Nucleus accumbens (tissue), 56 donors: ENCODE measurements around the gene MYH9.
A peak's percentile ranks its signal among the peaks of the same experiment; 100 is the strongest.
"Not testable (repeated sequence)": the region's sequence is repeated elsewhere in the genome, so short reads cannot be mapped to it uniquely, and the experiment has no call there.

Source experiments
- DNase-seq, 56 donors: peaks; one replicate each; lab custom pipeline; 2025; lab: John Stamatoyannopoulos, UW

Gene MYH9

DNA sequence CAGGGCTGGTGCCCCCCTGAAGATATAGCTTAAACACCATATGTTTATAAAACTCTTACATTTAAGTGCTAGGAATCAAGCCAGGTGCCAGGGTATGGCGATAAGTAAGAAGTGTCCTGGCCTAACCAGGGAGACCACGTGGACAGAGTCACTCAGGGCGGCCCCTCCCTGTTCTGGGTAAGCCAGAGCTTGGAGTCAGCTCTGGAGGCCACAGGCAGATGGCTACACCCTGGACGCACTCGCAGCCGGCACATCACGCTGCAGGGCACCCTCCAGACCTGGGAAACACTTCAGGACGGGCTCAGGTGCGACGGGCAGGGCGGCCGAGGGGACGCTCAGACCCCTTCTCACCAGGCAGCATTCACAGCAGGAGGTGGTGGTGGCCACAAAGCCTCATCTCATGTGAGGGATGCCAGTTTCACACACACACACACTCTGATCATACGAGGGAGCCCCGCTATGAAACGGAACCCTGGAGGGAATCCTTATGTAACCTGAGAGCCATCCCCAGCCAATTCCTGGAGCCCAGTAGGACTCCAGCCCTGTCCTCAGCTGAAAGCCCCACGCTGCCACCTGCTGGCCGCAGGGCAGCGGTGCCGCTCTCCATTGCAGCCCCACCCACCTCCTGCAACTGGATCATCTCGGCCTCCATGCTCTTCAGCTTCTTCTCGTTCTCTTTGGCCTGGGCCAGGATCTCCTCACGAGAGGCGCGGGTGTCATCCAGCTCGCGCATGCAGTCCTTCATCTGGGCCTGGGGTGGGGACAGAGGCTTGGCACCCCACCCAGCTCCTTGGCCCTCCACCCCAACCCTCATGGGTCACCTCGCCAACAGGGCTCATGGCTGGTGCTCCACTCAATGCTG lies 101.4 kb downstream of the MYH9 start:
- DNase-seq = peak in 49 of 56 donors; percentile 7 to 84 (median 46)

DNA sequence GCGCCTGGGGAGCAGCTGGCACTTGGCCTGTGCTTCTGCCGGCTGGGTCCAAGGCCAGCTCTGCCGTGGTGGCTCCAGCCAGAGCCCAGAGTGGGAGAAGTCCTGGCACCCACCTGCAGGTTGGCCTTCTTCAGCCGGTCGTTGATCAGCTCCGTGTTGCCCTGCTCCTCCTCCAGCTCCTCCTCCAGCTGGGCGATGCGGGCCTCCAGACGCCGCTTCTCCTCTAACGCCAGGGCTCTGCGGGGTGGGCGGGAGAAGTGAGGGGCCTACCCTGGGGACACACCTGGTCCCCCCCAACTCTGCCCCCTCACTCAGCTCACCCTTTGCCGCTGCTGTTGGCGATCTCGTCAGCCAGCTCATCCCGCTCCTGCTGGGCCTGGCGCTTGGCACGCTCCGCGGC lies 102.2 kb downstream of the MYH9 start:
- DNase-seq = no peak

DNA sequence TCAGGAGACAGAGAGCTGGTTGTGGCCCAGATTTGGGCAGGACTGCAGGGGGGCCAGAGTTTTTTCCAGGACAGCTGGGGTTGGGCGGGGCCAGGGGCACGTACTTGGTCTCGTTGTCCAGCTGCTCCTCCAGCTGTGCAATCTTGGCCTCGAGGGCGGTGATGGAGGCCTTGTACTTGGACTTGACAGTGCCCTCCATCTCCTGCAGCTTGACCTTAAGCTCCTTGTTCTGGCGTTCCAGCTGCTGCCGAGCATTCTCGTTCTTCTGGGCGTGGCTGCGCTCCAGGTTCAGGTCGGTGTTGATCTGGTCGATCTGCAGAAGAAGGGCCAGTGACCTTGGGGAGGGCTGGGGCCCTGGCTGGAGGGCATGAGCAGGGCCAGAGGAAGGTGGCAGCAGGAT lies 102.8 kb downstream of the MYH9 start:
- DNase-seq = no peak

DNA sequence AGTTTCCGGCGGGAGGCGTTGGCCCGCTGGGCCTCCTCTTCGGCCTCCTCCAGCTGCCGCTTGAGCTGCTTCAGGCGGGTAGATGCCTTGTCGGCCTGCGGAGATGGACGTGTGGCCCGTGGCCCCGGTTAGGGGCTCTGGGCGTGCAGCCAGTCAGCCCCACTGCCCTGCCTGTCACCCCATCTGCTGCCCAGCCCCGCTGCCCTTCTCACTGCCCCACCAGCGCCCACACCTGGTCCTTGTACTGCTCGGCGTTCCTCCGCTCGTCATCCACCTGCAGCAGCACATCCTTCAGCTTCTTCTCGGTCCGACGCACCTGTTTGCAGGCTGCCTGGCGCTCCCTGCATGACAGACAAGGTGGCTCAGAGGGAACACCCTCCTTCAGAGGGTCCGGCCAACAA lies 103.6 kb downstream of the MYH9 start:
- no peak for DNase-seq

DNA sequence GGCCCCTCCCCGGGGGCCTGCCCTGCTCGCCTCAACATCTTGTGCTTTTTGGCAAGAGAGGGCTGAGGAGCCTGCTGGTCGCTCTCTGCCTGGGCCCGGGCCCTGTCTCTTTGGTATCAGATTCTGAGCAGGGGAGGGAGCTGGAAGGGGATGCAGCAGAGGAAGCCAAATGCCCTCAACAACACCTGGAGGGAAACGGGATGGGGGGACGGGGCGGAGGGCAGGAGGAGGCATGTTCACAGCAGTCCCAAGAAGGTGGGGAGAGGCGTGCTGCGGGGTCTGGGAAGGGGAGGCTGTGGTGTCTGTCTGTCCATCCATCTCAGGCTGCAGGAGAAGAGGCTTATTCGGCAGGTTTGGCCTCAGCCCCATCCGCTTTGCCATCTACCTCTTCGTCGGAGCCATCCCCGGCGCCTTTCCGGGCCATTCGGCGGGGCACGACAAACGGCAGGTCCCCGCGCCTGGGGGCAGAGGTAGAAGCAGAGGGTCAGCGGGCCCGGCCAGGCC lies 105.4 kb downstream of the MYH9 start:
- DNase-seq = no peak

DNA sequence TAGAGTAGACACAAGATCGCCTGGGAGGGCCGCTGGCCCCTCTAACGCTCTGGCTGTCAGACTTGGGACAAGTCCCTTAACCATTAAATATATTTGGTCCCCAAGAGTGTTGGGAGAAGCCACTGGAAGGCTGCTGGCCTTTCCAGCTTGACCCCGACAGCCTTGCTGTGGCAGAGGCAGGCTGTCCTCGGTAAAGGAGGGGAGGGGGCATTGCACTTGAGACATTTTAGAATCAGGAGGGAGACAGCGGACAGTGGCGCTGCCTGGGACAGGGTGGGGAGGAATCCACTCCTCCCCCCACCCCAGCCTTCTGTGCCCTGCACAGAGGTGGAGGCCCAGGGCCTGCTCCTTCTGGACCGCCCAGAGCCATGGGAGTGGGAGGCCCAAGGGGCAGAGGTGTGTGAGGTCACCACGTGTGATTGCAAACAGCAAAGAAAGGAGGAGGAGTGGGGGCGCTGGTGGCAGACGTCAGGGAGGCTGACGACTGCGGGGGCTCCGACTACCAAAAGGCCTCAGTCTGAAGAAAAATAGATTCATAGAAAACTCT lies 105.9 kb downstream of the MYH9 start:
- DNase-seq = no peak

DNA sequence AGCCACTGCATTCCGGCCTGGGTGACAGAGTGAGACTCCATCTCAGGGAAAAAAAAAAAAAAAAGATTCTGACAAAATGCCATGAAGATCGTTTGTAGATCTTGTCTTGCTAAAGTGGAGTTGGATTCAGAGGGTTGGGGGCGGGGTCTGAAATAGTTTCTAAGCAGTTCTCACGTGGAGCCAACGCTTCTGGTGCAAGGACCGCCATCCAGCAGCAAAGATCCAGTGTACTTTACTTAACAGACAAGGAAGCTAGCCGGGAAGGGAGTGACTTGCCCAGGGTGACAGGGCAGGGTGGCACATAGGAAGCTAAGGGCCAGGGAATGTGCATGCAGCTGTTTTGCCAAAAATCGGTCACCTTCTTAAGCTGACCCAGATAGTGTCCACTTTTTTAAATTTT lies 107.4 kb downstream of the MYH9 start:
- DNase-seq = no peak

DNA sequence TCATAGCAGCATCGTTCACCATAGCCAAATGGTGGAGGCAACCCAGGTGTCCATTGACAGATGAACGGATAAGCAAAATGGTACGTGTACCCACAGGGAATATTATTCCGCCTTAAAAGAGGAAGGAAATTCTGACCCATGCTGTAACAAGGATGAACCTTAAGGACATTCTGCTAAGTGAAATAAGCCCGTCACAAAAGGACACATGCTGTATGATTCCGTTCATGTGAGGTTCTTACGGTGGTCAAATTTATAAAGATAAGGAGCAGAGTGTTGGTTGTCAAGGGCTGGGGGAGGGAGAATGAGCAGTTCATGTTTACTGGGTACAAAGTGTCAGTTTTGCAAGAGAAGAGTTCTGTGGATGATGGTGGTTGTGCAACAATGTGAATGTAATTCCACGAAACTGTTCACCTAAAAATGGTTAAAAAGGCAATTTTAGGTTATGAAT lies 108.5 kb downstream of the MYH9 start:
- DNase-seq = no peak

DNA sequence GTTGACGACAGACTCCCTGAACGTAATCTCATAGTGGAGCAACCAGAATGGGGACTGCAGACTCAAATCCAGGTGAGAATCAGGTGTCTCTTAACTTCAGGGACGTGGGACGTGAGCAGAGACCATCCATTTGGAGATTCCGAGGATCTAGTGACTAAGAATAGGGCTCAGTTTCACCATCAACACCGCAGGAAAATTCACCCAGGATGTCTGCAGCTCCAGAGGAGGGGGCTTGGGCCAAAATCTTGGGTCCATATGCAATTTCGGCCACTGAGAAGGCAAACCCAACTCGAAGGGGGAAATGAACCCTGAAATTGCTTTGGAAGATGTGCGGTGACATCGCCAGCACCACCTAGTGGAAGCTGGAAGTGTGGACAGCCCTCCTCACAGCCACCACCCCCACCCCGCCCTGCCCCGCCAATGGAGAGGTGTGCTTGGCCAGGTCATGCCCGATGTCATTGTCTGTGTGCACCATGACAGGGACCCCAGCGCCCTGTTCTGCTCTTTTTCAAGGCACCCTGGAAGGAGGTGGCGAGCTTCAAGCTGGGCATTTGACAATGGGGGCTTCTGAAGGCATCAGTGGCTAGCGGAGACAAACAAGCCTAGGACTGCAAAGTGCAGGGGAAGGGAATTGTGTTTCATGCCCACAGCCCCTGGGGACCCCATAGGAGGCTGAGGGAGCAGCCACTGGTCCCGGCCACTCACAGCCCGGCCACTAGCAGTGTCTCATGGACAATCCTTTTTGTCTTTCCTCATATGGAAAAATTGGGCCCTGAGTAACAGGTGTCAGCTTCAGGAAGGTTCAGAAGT lies 110.1 kb downstream of the MYH9 start:
- peak in 33 of 56 donors; percentile 7 to 68 (median 30) for DNase-seq

DNA sequence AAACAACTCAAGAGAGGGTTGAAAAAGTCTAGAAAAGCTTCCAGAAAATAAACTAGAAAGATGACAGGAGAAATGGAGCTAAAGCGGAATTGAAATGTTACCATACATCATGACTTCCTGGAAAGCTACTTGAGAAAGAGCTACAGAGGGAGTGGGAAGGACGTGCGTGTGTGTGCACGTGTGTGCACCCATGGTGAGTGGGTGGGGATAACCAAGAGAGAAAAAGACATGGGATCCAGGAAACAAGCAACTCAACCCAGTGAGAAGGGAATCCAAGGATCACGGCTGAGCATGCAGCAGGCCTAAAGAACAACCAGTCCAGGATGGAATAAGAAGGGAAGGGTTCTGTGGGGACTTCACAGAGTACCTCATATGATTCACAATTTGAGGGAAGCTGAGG lies 113.2 kb downstream of the MYH9 start:
- DNase-seq = no peak

DNA sequence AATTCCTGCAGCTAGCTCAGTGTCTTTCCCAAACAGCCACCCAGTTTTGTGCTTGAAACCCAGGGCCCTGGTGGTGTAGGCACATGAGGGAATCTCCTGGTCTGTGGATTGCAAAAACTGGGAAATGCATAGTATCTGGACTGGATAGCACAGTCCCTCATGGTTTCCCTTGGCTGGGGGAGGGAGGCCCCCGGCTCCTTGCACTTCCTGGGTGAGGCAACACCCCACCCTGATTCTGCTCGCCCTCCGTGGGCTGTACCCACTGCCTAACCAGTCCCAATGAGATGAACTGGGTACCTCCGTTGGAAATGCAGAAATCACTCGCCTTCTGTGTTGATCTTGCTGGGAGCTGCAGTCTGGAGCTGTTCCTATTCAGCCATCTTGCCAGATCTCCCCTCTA lies 115.8 kb downstream of the MYH9 start:
- not testable (repeated sequence) for DNase-seq

DNA sequence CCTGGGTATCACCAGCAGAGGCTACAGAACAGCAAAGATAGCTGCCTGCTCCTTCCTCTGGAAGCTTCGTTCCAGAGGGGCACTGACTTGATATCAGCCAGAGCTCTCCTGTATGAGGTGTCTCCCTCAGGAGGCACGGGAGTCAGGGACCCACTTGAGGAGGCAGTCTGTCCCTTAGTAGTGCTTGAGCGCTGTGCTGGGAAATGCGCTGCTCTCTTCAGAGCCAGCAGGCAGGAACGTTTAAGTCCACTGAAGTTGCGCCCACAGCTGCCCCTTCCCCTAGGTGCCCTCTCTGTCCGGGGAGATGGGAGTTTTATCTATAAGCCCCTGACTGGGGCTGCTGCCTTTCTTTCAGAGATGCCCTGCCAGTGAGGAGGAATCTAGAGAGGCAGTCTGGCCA lies 116.5 kb downstream of the MYH9 start:
- not testable (repeated sequence) for DNase-seq

DNA sequence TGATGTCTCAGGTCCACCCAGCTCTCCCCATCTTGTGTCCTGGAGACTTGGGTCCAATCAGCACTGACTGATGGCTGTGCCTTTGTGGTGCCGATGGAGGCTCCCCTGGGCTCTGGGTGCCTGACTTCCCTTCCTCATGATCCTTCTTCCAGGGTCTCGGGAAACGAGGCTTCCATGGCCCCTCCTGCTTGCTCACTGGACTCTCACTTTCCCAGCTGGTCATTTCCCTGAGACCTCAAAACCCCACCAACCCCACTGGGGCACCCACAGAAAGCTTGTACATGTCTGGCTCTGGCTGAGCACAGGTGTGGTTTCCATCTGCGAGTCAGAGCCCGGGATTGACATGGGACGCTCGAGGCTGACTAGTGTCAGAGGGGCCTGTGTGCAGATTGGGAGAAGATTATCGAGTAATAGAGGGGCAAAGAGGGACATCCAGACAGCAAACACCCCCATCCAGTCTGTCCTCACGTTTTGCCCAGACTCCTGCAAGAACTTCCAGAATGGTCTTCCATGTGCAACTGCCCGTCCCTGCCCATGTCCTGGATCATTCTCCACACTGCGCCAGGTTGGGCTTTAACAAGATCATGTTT lies 119.8 kb downstream of the MYH9 start:
- no peak for DNase-seq

DNA sequence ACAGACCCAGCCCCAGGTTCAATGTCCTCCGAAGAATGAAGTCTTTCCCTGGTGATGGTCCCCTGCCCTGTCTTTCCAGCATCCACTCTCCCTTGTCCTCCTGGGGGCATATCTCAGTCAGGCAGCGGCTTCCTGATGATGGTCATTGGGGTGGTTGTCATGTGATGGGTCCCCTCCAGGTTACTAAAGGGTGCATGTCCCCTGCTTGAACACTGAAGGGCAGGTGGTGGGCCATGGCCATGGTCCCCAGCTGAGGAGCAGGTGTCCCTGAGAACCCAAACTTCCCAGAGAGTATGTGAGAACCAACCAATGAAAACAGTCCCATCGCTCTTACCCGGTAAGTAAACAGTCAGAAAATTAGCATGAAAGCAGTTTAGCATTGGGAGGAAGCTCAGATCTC lies 120.7 kb downstream of the MYH9 start:
- DNase-seq = no peak

DNA sequence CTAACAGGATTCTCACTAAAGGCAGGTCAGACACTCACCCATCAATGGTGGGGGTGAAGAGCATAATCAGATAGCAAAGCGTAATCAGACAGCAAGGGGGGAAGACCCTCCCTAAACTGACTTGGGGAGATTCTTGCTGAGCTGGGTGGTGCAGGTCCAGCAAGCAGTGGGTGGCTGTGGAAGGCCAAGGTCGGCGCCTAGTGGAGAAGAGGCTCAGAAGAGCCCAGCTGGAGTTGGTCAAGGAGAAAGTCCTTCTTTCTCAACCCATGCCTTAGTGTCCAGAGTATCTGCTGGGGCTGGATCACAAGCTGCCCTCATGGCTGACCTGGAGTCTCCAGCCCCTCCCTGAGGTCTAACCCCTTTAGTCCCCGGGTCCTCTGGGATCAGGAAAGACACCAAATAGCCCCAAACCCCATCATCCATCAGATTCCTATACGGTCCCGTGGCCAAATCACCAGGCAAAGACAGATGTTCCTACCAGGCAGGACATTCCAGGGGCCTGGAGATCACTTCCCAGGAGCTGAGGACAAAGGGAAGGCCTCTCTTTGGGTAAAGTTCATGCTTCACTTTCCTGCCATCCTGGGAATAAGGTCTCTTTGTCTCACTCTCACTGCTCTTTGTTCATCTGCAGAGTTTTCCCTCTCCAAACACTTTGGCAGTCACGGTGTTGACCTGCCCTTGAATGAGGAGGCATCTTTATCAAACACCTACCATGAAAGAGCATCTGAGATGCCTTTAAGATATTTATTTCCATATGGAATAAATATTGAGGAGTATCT lies 123.7 kb downstream of the MYH9 start:
- not testable (repeated sequence) for DNase-seq

DNA sequence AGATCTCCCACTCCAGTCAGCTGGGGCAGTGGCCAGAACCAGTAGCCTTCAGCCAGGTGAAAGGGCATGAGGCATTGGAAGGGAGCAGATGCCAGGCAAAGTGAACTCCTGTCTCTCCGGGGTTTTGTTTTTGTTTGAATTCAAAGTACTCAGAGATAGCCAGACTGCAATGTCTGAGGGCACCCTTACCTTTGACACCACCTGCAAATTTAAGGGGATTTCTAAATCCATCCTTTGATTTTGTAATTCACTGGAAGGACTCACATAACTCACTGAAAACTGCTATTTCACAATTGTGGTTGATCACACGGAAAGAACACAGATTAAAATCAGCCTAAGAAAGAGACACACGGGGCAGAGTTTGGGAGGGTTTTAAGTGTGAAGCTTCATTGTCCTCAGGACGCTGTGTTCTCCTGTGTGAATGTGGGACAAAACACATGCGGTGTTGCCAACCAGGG lies 124.5 kb downstream of the MYH9 start:
- not testable (repeated sequence) for DNase-seq

DNA sequence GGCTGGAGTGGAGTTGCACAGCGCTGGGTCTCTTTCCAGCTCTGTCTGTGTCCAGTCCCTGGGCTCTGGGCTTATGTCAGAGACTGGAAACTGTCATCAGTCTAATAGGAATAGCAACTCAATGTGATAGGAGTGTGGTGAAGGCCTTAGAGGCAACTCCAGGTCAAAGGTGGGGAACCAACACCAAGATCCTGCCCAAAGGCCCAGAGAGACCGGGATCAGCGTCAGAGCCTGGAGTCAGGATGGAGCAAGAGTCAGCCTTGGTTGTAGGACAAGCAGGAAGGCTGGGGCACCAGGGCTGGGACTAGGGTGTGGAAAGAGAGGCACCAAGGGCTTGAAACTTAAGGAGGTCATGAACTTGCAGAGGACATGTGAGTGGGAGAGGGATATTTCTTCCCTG lies 125.5 kb downstream of the MYH9 start:
- not testable (repeated sequence) for DNase-seq

DNA sequence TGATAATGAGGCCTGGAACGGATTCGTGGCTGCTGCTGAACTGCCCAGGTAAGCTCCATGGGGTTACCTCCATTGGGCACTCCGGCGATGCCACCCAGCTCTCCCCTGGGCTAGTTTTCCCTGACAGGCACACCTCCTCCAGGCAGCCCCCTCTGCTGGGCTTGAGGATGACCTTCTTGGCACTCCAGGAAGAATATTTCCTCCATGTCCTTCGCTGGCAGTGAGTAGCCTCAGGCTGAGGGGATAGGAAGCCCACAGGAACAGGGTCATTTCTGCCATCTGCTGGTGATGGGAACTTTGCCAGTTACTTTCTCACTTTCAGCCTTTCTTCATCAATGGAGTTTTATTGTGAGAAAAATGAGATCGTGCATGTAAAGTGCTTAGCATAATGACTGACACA lies 126.1 kb downstream of the MYH9 start:
- DNase-seq = not testable (repeated sequence)

DNA sequence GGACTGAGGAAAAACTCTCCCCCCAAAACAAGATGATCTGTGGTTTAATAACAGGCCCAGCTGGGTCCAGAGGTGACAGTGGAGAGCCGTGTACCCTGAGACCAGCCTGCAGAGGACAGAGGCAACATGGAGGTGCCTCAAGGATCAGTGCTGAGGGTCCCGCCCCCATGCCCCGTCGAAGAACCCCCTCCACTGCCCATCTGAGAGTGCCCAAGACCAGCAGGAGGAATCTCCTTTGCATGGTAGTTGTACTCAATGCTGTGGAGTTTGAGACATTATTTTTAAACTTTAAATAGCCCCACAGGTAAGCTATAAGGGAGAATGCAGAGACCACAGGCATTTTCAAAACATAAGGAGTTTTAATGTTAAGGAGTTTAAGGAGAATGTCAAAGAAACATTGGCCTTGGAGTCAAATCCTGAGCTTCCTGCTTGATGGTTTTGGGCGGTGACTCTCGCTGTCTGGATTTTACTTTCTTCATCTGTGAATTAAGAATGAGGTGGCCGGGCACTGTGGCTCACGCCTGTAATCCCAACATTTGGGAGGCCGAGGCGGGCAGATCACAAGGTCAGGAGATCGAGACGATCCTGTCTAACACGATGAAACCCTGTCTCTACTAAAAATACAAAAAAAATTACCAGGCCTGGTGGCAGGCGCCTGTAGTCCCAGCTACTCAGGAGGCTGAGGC lies 128.0 kb downstream of the MYH9 start:
- no peak for DNase-seq
